Transverse colon (tissue), 4 donors: Measurements from ENCODE around the gene PLEKHA7.

Experiments used
- CTCF ChIP-seq, 5 experiments: fragments of 200-600 bp in 3 of 5; fragments of 450-650 bp in 2 of 5; sonication (generic) in 3 of 5; IDR thresholded peaks; 1 replicate in 2 of 5; 2 replicates in 3 of 5; pipeline ENCODE4 v1.5.1; 2016 to 2017; ENCODE audit warnings: antibody characterized with exemption in 5 of 5, inconsistent platforms in 3 of 5, mild to moderate bottlenecking in 2 of 5, moderate library complexity in 1 of 5
- EP300 ChIP-seq: sonication (generic); formaldehyde crosslinking; IDR thresholded peaks from one replicate; pipeline ENCODE4 v1.6.1; 2017; ENCODE audit warnings: antibody characterized with exemption, low read depth
- POLR2A ChIP-seq: fragments of 450-650 bp; IDR thresholded peaks from one replicate; pipeline ENCODE4 v1.6.1; 2016; ENCODE audit warnings: antibody characterized with exemption, mild to moderate bottlenecking, moderate library complexity
- POLR2AphosphoS5 ChIP-seq, 3 donors: sonication (generic); formaldehyde crosslinking; IDR thresholded peaks; one replicate each; pipeline ENCODE4 v1.6.1; 2016; ENCODE audit warnings: antibody characterized with exemption in 3 of 3

- TF ChIP-seq CTCF (IDR thresholded peaks at IDR 0.05): no peak
- no peak for TF ChIP-seq EP300
- TF ChIP-seq POLR2A: no peak
- TF ChIP-seq POLR2AphosphoS5 (IDR thresholded peaks at IDR 0.05): no peak
Observed at GRCh38 chr11:17013548-17014320, 480 bp downstream of the PLEKHA7 start.
